Fibroblast of lung (primary cell): ENCODE results near the gene MNAT1. TPM values are rescaled to one million over a fixed set of nuclear protein-coding genes. Genes with fewer than 3 reads are reported as not detected.

Source experiments
- DNase-seq, 2 donors: peaks; one replicate each; pipeline versions ENCODE4 v3.0.0 to v3.0.0-alpha.2; 2010; ENCODE audit warnings: low read depth in 2 of 2
- H2AFZ ChIP-seq: 2 replicates; pipeline ENCODE4 v1.5.1; 2012; ENCODE audit warnings: low read length, control low read depth, inconsistent platforms
- H3K27ac ChIP-seq: 2 replicates; pipeline ENCODE4 v1.5.1; 2011; ENCODE audit warnings: low read length, control low read depth; ENCODE audit not compliant: insufficient read depth
- H3K27me3 ChIP-seq: 2 replicates; pipeline ENCODE4 v1.5.1; 2011; ENCODE audit warnings: mild to moderate bottlenecking, low read length; ENCODE audit not compliant: control insufficient read depth, insufficient read depth
- H3K36me3 ChIP-seq: 2 replicates; pipeline ENCODE4 v1.5.1; 2011; ENCODE audit warnings: low read length; ENCODE audit not compliant: control insufficient read depth, insufficient read depth
- H3K4me1 ChIP-seq: 2 replicates; pipeline ENCODE4 v1.5.1; 2011; ENCODE audit warnings: low read length; ENCODE audit not compliant: control insufficient read depth, insufficient read depth; ENCODE audit errors: extremely low read depth
- H3K4me2 ChIP-seq: 2 replicates; pipeline ENCODE4 v1.5.1; 2011; ENCODE audit warnings: low read length, control low read depth; ENCODE audit not compliant: insufficient read depth; ENCODE audit errors: extremely low read depth
- H3K4me3 ChIP-seq, 4 experiments: fragments of 200-600 bp in 1 of 4; sonication (generic) in 1 of 4; replicated peaks in 1 of 4; 2 replicates each; pipeline ENCODE4 v1.5.1; 2011 to 2016; ENCODE audit warnings: low read length in 4 of 4, low read depth in 3 of 4, mild to moderate bottlenecking in 3 of 4, control low read depth in 2 of 4, inconsistent platforms in 1 of 4, mixed read lengths in 1 of 4; ENCODE audit not compliant: insufficient read depth in 1 of 4; ENCODE audit errors: control extremely low read depth in 1 of 4
- H3K79me2 ChIP-seq: 2 replicates; pipeline ENCODE4 v1.5.1; 2012; ENCODE audit warnings: mild to moderate bottlenecking, low read length, inconsistent platforms; ENCODE audit not compliant: control insufficient read depth, insufficient read depth
- H3K9ac ChIP-seq: 2 replicates; pipeline ENCODE4 v1.5.1; 2011; ENCODE audit warnings: mild to moderate bottlenecking, low read length, control low read depth; ENCODE audit not compliant: insufficient read depth
- H3K9me3 ChIP-seq: 2 replicates; pipeline ENCODE4 v1.5.1; 2012; ENCODE audit warnings: low read depth, low read length; ENCODE audit not compliant: control insufficient read depth, insufficient read depth
- H4K20me1 ChIP-seq: 2 replicates; pipeline ENCODE4 v1.5.1; 2011; ENCODE audit warnings: low read length; ENCODE audit not compliant: control insufficient read depth, insufficient read depth; ENCODE audit errors: extremely low read depth
- EZH2 ChIP-seq: IDR thresholded peaks from 2 replicates; pipeline ENCODE4 v1.5.1; 2012; ENCODE audit warnings: low read length, control low read depth, mild to moderate bottlenecking; ENCODE audit errors: missing control alignments
- polyA plus RNA-seq, 2 donors: library from polyadenylated mRNA; depleted of rRNA in 1 of 2; stranded (reverse) in 1 of 2; unstranded in 1 of 2; fragments of >200 nt; gene quantifications; 2 replicates each; pipeline ENCODE4 v1.2.1, GENCODE V29; 2011 to 2012; ENCODE audit warnings: missing spikeins in 1 of 2
- total RNA-seq: library from RNA; depleted of rRNA; stranded (reverse); fragments of >200 nt; gene quantifications from 2 replicates; pipeline ENCODE4 v1.2.1, GENCODE V29; 2014
- TF ChIP-seq, protein P1 (sequence below), 2 donors: IDR thresholded peaks in 1 of 2; conservative IDR thresholded peaks in 1 of 2; 1 replicate in 1 of 2; 2 replicates in 1 of 2; pipeline ENCODE4 v1.5.1; 2011 to 2012; ENCODE audit warnings: low read length in 2 of 2, control low read depth in 1 of 2, inconsistent platforms in 1 of 2, low read depth in 1 of 2, mild to moderate bottlenecking in 1 of 2

MNAT1 gene
- total and polyA plus RNA-seq, 2 donors (not counting 1 experiment from before 2014, with no cell fraction given) = 48.2 to 58.5 TPM

DNA sequence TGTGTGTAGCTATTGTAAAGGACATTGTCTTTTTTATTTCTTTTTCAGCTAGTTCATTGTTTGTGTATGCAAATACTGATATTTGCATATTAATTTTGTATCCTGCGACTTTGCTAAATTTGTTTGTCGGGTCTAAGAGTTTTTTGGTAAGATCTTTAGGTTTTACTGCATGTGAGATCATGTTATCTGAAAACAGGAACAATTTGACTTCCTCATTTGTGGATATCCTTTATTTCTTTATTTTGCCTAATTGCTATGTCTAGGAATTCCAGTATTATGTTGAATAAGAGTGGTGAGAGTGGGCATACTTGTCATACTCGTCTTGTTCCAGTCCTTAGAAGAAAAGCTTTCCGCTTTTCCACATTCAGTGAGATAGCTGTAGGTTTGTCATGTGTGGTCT lies 39.2 kb upstream of the MNAT1 start:
- H3K4me2 ChIP-seq = no peak overlapping the region
- H3K4me3 ChIP-seq = no peak overlapping the region
- H3K79me2 ChIP-seq = no peaks in the 10 kb centered on the region
- no peaks in the 10 kb centered on the region for H3K36me3 ChIP-seq
- H4K20me1 ChIP-seq = no peaks in the 10 kb centered on the region
- TF ChIP-seq, protein P1, sequence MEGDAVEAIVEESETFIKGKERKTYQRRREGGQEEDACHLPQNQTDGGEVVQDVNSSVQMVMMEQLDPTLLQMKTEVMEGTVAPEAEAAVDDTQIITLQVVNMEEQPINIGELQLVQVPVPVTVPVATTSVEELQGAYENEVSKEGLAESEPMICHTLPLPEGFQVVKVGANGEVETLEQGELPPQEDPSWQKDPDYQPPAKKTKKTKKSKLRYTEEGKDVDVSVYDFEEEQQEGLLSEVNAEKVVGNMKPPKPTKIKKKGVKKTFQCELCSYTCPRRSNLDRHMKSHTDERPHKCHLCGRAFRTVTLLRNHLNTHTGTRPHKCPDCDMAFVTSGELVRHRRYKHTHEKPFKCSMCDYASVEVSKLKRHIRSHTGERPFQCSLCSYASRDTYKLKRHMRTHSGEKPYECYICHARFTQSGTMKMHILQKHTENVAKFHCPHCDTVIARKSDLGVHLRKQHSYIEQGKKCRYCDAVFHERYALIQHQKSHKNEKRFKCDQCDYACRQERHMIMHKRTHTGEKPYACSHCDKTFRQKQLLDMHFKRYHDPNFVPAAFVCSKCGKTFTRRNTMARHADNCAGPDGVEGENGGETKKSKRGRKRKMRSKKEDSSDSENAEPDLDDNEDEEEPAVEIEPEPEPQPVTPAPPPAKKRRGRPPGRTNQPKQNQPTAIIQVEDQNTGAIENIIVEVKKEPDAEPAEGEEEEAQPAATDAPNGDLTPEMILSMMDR (conservative IDR thresholded peaks at IDR 0.05 in 1 of 2, IDR thresholded peaks at IDR 0.05 in 1 of 2; ENCODE audit: low read depth in 1 of 2, low read length in 2 of 2) = no peak
- TF ChIP-seq EZH2 = no peak
- H3K9me3 ChIP-seq = no peaks in the 10 kb centered on the region
- no peaks in the 10 kb centered on the region for H3K4me1 ChIP-seq
- H3K27me3 ChIP-seq = no peaks in the 10 kb centered on the region
- no peak overlapping the region for H3K9ac ChIP-seq
- H2AFZ ChIP-seq = no peak overlapping the region
- no peak overlapping the region for H3K27ac ChIP-seq
- DNase-seq = no peak

DNA sequence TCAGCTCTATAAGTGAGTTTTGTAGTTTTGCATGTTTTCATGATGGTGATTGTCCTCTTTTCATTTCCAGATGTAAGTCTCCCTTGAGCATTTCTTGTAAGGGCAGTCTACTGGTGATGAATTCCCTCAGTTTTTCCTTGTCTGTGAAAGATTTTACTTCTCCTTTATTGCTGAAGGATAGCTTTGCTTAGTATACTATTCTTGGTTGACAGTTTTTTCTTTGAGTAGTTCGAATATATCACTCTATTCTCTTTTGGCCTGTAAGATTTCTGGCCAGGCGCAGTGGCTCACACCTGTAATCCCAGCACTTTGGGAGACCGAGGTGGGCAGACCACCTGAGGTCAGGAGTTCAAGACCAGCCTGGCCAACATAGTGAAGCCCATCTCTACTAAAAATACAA lies 34.0 kb upstream of the MNAT1 start:
- H3K36me3 ChIP-seq = no peaks in the 10 kb centered on the region
- no peak overlapping the region for H3K4me3 ChIP-seq
- H3K79me2 ChIP-seq = no peaks in the 10 kb centered on the region
- no peak overlapping the region for H3K9ac ChIP-seq
- DNase-seq = no peak
- H4K20me1 ChIP-seq = no peaks in the 10 kb centered on the region
- no peaks in the 10 kb centered on the region for H3K4me1 ChIP-seq
- H2AFZ ChIP-seq = no peak overlapping the region
- no peak overlapping the region for H3K27ac ChIP-seq
- H3K4me2 ChIP-seq = no peak overlapping the region
- no peaks in the 10 kb centered on the region for H3K9me3 ChIP-seq
- TF ChIP-seq, protein P1 (conservative IDR thresholded peaks at IDR 0.05 in 1 of 2, IDR thresholded peaks at IDR 0.05 in 1 of 2; ENCODE audit: low read depth in 1 of 2, low read length in 2 of 2) = no peak
- no peak for TF ChIP-seq EZH2
- no peaks in the 10 kb centered on the region for H3K27me3 ChIP-seq

DNA sequence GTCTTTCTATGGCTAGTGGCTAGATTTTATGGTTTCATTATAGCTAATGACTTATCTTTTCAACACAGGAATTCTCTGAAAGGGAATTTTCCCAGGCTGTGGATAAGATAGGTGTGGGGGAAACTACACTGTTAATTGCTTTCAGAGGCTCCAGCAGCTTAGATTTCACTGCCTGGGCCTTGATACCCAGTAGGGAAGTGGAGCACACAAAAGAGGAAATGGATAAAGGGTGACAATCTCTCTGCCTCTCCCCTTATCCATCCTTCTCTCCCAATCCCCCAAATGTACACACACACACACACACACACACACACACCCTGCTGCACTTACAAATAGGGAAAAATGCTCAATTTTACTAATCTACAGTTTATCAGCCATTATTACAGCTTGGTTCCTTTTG lies 29.5 kb upstream of the MNAT1 start:
- Histone ChIP-seq H3K36me3 (no peaks in the 10 kb centered on the region), H3K9me3 (no peaks in the 10 kb centered on the region), H3K4me2 (no peak overlapping the region), H3K27ac (no peak overlapping the region), H2AFZ (no peak overlapping the region), H3K27me3 (no peaks in the 10 kb centered on the region), H4K20me1 (no peaks in the 10 kb centered on the region), H3K4me1 (no peaks in the 10 kb centered on the region), H3K4me3 (no peak overlapping the region), H3K9ac (no peak overlapping the region), H3K79me2 (no peaks in the 10 kb centered on the region)
- TF ChIP-seq, protein P1 (conservative IDR thresholded peaks at IDR 0.05 in 1 of 2, IDR thresholded peaks at IDR 0.05 in 1 of 2; ENCODE audit: low read depth in 1 of 2, low read length in 2 of 2) = no peak
- no peak for TF ChIP-seq EZH2
- DNase-seq = no peak
